Ishikawa (cell line): ENCODE data around the gene TMEM196.

Source experiments
- CEBPB ChIP-seq: IDR thresholded peaks from 2 replicates; pipeline ENCODE4 v1.6.1; 2012
- CREB1 ChIP-seq: IDR thresholded peaks from 2 replicates; pipeline ENCODE4 v1.6.1; 2012; ENCODE audit warnings: low read depth
- EGR1 ChIP-seq: IDR thresholded peaks from 2 replicates; pipeline ENCODE4 v1.6.1; 2012
- EP300 ChIP-seq: IDR thresholded peaks from 2 replicates; pipeline ENCODE4 v1.6.1; 2012; ENCODE audit warnings: borderline replicate concordance
- FOXM1 ChIP-seq: IDR thresholded peaks from 2 replicates; pipeline ENCODE4 v1.6.1; 2012; ENCODE audit warnings: low read depth, borderline replicate concordance
- MAX ChIP-seq: IDR thresholded peaks from 2 replicates; pipeline ENCODE4 v1.6.1; 2012
- NFIC ChIP-seq: IDR thresholded peaks from 2 replicates; pipeline ENCODE4 v1.6.1; 2012
- RAD21 ChIP-seq: IDR thresholded peaks from 2 replicates; pipeline ENCODE4 v1.6.1; 2012; ENCODE audit warnings: low read depth
- REST ChIP-seq: IDR thresholded peaks from 2 replicates; pipeline ENCODE4 v1.6.1; 2012; ENCODE audit warnings: low read depth, mild to moderate bottlenecking
- TAF1 ChIP-seq: IDR thresholded peaks from 2 replicates; pipeline ENCODE4 v1.6.1; 2012; ENCODE audit warnings: low read depth, mild to moderate bottlenecking
- TCF12 ChIP-seq: IDR thresholded peaks from 2 replicates; pipeline ENCODE4 v1.6.1; 2012; ENCODE audit warnings: low read depth
- TEAD4 ChIP-seq: IDR thresholded peaks from 2 replicates; pipeline ENCODE4 v1.6.1; 2012
- USF1 ChIP-seq: IDR thresholded peaks from 2 replicates; pipeline ENCODE4 v1.6.1; 2012
- YY1 ChIP-seq: IDR thresholded peaks from 2 replicates; pipeline ENCODE4 v1.6.1; 2012; ENCODE audit warnings: low read depth
- ZBTB7A ChIP-seq: IDR thresholded peaks from 2 replicates; pipeline ENCODE4 v1.6.1; 2012; ENCODE audit warnings: low read depth

TMEM196 gene

GRCh38 chr7:19762631-19763030, 10.8 kb downstream of the TMEM196 start:
- TF ChIP-seq TAF1 (no peak), CREB1 (no peak), YY1 (no peak), EP300 (no peak), USF1 (no peak), CEBPB (no peak), TCF12 (no peak), NFIC (no peak), FOXM1 (no peak), TEAD4 (no peak), EGR1 (no peak), MAX (no peak), REST (no peak), ZBTB7A (no peak), RAD21 (no peak)

DNA sequence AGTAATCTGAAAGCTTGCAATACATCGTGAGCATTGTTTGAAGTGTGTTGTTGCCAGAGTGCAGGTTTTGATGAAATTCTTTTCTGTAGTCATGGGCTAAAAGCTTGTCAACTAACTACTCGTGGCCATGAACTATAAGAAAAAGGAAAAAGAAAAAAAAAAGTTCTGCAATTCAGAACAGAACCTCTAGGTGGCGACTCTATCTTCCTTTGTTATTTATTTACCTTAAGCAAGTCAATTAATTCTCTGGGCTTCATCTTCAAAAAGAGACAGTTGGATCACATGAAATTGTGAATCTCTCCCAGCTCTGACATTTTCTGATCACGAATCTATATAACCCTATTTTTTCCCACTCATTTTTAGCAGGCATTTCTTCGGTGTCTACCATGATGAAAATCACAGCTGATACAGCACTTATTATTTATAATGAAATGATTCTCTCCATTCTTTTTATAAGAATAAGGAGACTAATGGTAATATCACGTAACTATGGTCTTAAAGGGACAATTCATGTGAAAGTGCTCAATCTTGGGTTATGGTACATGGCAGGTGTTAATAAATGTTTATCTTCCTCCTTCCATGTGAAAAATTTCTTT, 18.8 kb downstream of the TMEM196 start:
- TF ChIP-seq TAF1 (no peak), MAX (no peak), EP300 (no peak), CEBPB (no peak), REST (no peak), CREB1 (no peak), TEAD4 (no peak), RAD21 (peak; percentile 70)

DNA sequence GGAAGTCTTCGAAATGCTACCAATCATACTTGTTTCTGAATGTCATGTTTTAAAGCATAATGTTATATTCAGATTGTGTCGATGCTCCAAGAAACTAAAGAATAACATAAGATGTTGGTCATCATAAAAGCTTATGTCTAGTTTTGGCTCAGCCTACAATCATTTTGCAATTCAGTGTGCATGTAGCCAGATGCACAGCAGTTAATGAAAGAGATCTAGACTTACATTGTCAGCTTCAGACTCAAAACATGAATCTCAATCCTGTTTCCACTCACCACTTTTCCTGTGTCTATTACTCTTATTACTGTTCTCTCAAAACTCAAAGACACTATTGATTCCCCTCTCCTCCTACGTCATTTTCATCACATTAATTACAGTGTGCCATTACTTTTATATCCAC, 21.4 kb downstream of the TMEM196 start:
- TF ChIP-seq CREB1 = no peak
- no peak for TF ChIP-seq TEAD4
- no peak for TF ChIP-seq NFIC
- no peak for TF ChIP-seq YY1
- TF ChIP-seq TCF12 = no peak
- TF ChIP-seq REST = no peak
- no peak for TF ChIP-seq EGR1
- TF ChIP-seq ZBTB7A = no peak
- no peak for TF ChIP-seq EP300
- TF ChIP-seq FOXM1 = no peak
- TF ChIP-seq RAD21 = no peak
- TF ChIP-seq MAX = no peak
- no peak for TF ChIP-seq USF1
- TF ChIP-seq TAF1 = no peak
- TF ChIP-seq CEBPB = no peak

DNA sequence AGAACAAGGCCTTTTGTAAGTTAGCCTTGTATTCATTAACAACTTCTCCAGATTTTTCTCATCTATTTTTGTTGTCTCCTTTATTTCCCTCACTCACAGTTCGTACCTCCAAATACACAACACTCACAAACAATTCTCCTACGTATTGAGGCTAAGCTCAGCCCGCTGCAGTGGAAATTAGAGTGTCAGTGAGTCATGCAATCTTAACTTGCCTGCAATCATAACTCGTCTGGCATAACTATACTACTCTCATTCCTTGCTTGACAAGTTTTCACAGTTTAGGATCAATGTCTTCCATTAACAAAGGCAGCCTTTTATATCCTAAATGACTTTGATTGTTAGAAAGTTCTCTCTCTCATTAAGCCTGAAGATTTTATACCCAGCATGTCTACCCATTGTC, 23.8 kb downstream of the TMEM196 start:
- TF ChIP-seq YY1 (no peak), TEAD4 (0 out of 2 replicates have a peak, but pooled peaks have one; percentile 31), TAF1 (no peak), EP300 (peak; percentile 58; the same call in 1 of the 2 replicates), NFIC (0 out of 2 replicates have a peak, but pooled peaks have one; percentile 12)
